ENCODE measurements around the gene GRM7. TPM values are rescaled to one million over a fixed set of nuclear protein-coding genes. Genes with fewer than 3 reads are reported as not detected.

The GRM7 gene
- total and polyA plus RNA-seq, 2 of the 4 experiments (the other 2 are of a cell fraction): not detected

- CTCF ChIA-PET: no interaction called here
Observed at GRCh38 chr3:7188551-7188950, 327.6 kb downstream of the GRM7 start.

More at GRCh38 chr3:7188551-7188950, 327.6 kb downstream of the GRM7 start:
- no peak overlapping the region for H4K91ac ChIP-seq (ENCODE audit: insufficient read depth, low read depth, low read length)
- H2BK5ac ChIP-seq (ENCODE audit: low read depth, low read length, poor library complexity, severe bottlenecking): no peak overlapping the region
- POLR2A ChIA-PET (ENCODE audit: unreplicated experiment): no interaction called here
- in situ Hi-C loops (cut with MboI; ENCODE audit: low sequenced_read_pairs) (no loop called here), dilution Hi-C loops (cut with HindIII; ENCODE audit: low sequenced_read_pairs, unreplicated experiment) (no loop called here), intact Hi-C loops (cut with micrococcal nuclease) (no loop called here)
- H2AFZ ChIP-seq (replicated peaks; ENCODE audit: low read length, poor library complexity): no peak overlapping the region
- H3K18ac ChIP-seq (ENCODE audit: low read depth, low read length): no peak overlapping the region
- H3K27ac ChIP-seq (ENCODE audit: insufficient read depth, low read length): no peak overlapping the region
- H3K27me3 ChIP-seq (ENCODE audit: control insufficient read depth, insufficient read depth, low read length): no peaks in the 10 kb centered on the region
- H2BK15ac ChIP-seq (ENCODE audit: low read depth, low read length): no peak overlapping the region
- H3K23ac ChIP-seq (ENCODE audit: low read depth, low read length): no peak overlapping the region
- no CpG with 5 or more reads among the region's 1 CpG for WGBS, 2 experiments (ENCODE audit: extremely low coverage in 2 of 2, insufficient read length in 1 of 2)
- no peak overlapping the region for H3K56ac ChIP-seq (ENCODE audit: extremely low read depth, insufficient read depth, low read length)
- no peak overlapping the region for H4K8ac ChIP-seq (ENCODE audit: low read depth in 2 of 2, low read length in 2 of 2)
- no peak overlapping the region for H2AK5ac ChIP-seq (ENCODE audit: low read depth, low read length)
- H4K20me1 ChIP-seq (ENCODE audit: insufficient read depth, low read length): no peaks in the 10 kb centered on the region
- no peak overlapping the region for H4K5ac ChIP-seq (ENCODE audit: low read depth, low read length)
- H3K4me2 ChIP-seq (ENCODE audit: low read depth, low read length): no peak overlapping the region
- H3K14ac ChIP-seq (replicated peaks; ENCODE audit: low read depth, low read length): no peak overlapping the region
- H3K36me3 ChIP-seq (ENCODE audit: control insufficient read depth, insufficient read depth, low read length): no peaks in the 10 kb centered on the region
- ATAC-seq (ENCODE audit: low read depth) (no peak), DNase-seq (no peak)
- no peaks in the 10 kb centered on the region for H3K9me1 ChIP-seq (ENCODE audit: insufficient read depth, low read length)
- H3K4me3 ChIP-seq (ENCODE audit: insufficient read depth, low read depth, low read length): no peak overlapping the region
- H3K9me3 ChIP-seq (ENCODE audit: control insufficient read depth, insufficient read depth, low read length): peaks cover 6% of the 10 kb centered on the region; the same call in 1 of the 2 replicates
- H2BK120ac ChIP-seq (ENCODE audit: low read depth, low read length): no peak overlapping the region
- H2AK9ac ChIP-seq (replicated peaks; ENCODE audit: low read depth, low read length, poor library complexity): no peak overlapping the region
- H2BK20ac ChIP-seq (ENCODE audit: low read depth, low read length): no peak overlapping the region
- no peak overlapping the region for H3K9ac ChIP-seq (ENCODE audit: low read depth, low read length)
- H3K79me1 ChIP-seq (ENCODE audit: low read depth in 1 of 2, low read length in 2 of 2): no peaks in the 10 kb centered on the region
- no TSS peak for BruUV-seq (replicated peaks)
- no peak overlapping the region for H3K4ac ChIP-seq (ENCODE audit: low read depth, low read length)
- no peak for TF ChIP-seq USF2 (IDR thresholded peaks at IDR 0.05; ENCODE audit: low read depth, low read length)
- TF ChIP-seq RCOR1 (IDR thresholded peaks at IDR 0.05; ENCODE audit: insufficient replicate concordance, low read length): no peak
- TF ChIP-seq, protein P1, sequence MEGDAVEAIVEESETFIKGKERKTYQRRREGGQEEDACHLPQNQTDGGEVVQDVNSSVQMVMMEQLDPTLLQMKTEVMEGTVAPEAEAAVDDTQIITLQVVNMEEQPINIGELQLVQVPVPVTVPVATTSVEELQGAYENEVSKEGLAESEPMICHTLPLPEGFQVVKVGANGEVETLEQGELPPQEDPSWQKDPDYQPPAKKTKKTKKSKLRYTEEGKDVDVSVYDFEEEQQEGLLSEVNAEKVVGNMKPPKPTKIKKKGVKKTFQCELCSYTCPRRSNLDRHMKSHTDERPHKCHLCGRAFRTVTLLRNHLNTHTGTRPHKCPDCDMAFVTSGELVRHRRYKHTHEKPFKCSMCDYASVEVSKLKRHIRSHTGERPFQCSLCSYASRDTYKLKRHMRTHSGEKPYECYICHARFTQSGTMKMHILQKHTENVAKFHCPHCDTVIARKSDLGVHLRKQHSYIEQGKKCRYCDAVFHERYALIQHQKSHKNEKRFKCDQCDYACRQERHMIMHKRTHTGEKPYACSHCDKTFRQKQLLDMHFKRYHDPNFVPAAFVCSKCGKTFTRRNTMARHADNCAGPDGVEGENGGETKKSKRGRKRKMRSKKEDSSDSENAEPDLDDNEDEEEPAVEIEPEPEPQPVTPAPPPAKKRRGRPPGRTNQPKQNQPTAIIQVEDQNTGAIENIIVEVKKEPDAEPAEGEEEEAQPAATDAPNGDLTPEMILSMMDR (conservative IDR thresholded peaks at IDR 0.05; ENCODE audit: low read depth, low read length): no peak
- TF ChIP-seq POLR2A (IDR thresholded peaks at IDR 0.05; ENCODE audit: low read depth, low read length): no peak
- TF ChIP-seq BHLHE40 (IDR thresholded peaks at IDR 0.05; ENCODE audit: low read depth, low read length): no peak
- TF ChIP-seq SMC3 (IDR thresholded peaks at IDR 0.05; ENCODE audit: low read depth, low read length): no peak
- TF ChIP-seq FOS (IDR thresholded peaks at IDR 0.05; ENCODE audit: low read depth, low read length): no peak
- TF ChIP-seq MAFK (IDR thresholded peaks at IDR 0.05; ENCODE audit: low read depth, low read length): no peak
- TF ChIP-seq CHD1 (IDR thresholded peaks at IDR 0.05; ENCODE audit: low read depth, low read length): no peak
- no peak for TF ChIP-seq MAZ (IDR thresholded peaks at IDR 0.05; ENCODE audit: borderline replicate concordance, low read depth, low read length)
- no peak for TF ChIP-seq CEBPB (IDR thresholded peaks at IDR 0.05; ENCODE audit: low read depth, low read length)
- H3K4me1 ChIP-seq (ENCODE audit: control insufficient read depth, insufficient read depth, low read length): no peaks in the 10 kb centered on the region

All from IMR-90 (cell line).